PC-9 (cell line): ENCODE measurements around the gene COMMD4. TPM values are rescaled to one million over a fixed set of nuclear protein-coding genes. Genes with fewer than 3 reads are reported as not detected.

Experiments used
- BruUV-seq: library from RNA; stranded (reverse); fragments of 400-500 nt; replicated peaks from 2 replicates; lab custom pipeline; 2021; lab: Mats Ljungman, UMichigan
- CTCF ChIA-PET: fragments of 300-600 bp; sonication (Branson Sonifier 250); formaldehyde crosslinking; loops from one replicate; lab custom pipeline; 2022; ENCODE audit warnings: antibody characterized with exemption; lab: Charles Lee
- POLR2A ChIA-PET: fragments of 300-600 bp; sonication (Branson Sonifier 250); formaldehyde crosslinking; loops from one replicate; lab custom pipeline; 2022; ENCODE audit warnings: antibody characterized with exemption; ENCODE audit not compliant: unreplicated experiment; lab: Charles Lee
- DNase-seq, 2 experiments: peaks; one replicate each; pipeline versions ENCODE4 v3.0.0 to v3.0.0-alpha.2; 2015 to 2022; ENCODE audit warnings: mixed read lengths in 1 of 2
- H2AFZ ChIP-seq: fragments of 200-600 bp; sonication (generic); 2 replicates; pipeline ENCODE4 v1.8.1; 2017; ENCODE audit warnings: antibody characterized with exemption
- H3F3A ChIP-seq: fragments of 200-600 bp; sonication (generic); 2 replicates; pipeline ENCODE4 v1.8.1; 2017; ENCODE audit warnings: antibody characterized with exemption, mild to moderate bottlenecking, low read depth; ENCODE audit not compliant: insufficient read depth
- H3K27ac ChIP-seq: fragments of 200-600 bp; sonication (generic); 2 replicates; pipeline ENCODE4 v1.6.1; 2016; ENCODE audit warnings: mixed run types
- H3K27me3 ChIP-seq: fragments of 200-600 bp; sonication (generic); 2 replicates; pipeline ENCODE4 v1.6.1; 2016; ENCODE audit warnings: low read depth, mixed run types; ENCODE audit not compliant: insufficient read depth
- H3K36me3 ChIP-seq: fragments of 200-600 bp; sonication (generic); 2 replicates; pipeline ENCODE4 v1.6.1; 2016; ENCODE audit warnings: low read depth, mixed run types
- H3K4me1 ChIP-seq: fragments of 200-600 bp; sonication (generic); replicated peaks from 2 replicates; pipeline ENCODE4 v1.6.1; 2016; ENCODE audit warnings: mixed run types; ENCODE audit not compliant: insufficient read depth
- H3K4me2 ChIP-seq: fragments of 200-600 bp; sonication (generic); 2 replicates; pipeline ENCODE4 v1.6.1; 2017; ENCODE audit warnings: mixed run types
- H3K4me3 ChIP-seq: fragments of 200-600 bp; sonication (generic); 2 replicates; pipeline ENCODE4 v1.6.1; 2016; ENCODE audit warnings: mixed run types
- H3K79me2 ChIP-seq: fragments of 200-600 bp; sonication (generic); 2 replicates; pipeline ENCODE4 v1.6.1; 2017; ENCODE audit warnings: low read depth, mixed run types
- H3K9me2 ChIP-seq: fragments of 200-600 bp; sonication (generic); 2 replicates; pipeline ENCODE4 v1.8.1; 2017; ENCODE audit warnings: mild to moderate bottlenecking; ENCODE audit not compliant: insufficient read depth
- H3K9me3 ChIP-seq: fragments of 200-600 bp; sonication (generic); 2 replicates; pipeline ENCODE4 v1.8.1; 2016; ENCODE audit warnings: low read depth; ENCODE audit not compliant: insufficient read depth
- H4K20me1 ChIP-seq: fragments of 200-600 bp; sonication (generic); 2 replicates; pipeline ENCODE4 v1.8.1; 2017; ENCODE audit not compliant: insufficient read depth
- CTCF ChIP-seq: fragments of 200-600 bp; sonication (generic); conservative IDR thresholded peaks from 2 replicates; pipeline ENCODE4 v1.6.1; 2017; ENCODE audit warnings: mixed run types, antibody characterized with exemption, mild to moderate bottlenecking, moderate library complexity
- EZH2 ChIP-seq: fragments of 200-600 bp; sonication (generic); IDR thresholded peaks from 2 replicates; pipeline ENCODE4 v1.8.0; 2017; ENCODE audit warnings: antibody characterized with exemption, low read depth
- intact Hi-C: fragments of 100-400 bp; cut with micrococcal nuclease; formaldehyde crosslinking; loops from one replicate; pipeline ENCODE4 v1.10.0; 2022; ENCODE audit not compliant: unreplicated experiment
- total RNA-seq: library from RNA; stranded (reverse); gene quantifications from 2 replicates; pipeline ENCODE4 v1.2.3, GENCODE V29; 2021

The COMMD4 gene
- total RNA-seq, 1 experiment from 2014 or later: 132 TPM

DNA sequence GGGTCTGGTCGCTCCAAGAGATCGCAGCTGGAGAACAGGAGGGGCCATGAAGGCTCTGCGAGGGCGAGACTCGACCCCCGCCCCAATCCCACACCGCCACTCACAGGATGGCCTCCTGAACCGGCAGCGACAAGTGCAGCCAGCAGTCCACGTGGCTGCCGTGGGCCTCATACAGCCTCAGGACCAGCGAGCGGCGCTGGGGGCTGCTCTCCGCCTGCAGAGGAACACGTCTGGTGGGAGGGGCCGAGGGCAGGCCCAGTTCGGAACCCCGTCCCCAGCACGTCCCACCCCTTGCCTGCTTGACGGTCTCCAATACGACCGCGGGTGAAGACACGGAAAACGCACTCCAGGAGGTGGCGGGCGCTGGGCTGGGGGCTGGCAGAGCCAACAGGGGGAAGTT is 20.1 kb downstream of the COMMD4 start:
- no TSS peak for BruUV-seq
- POLR2A ChIA-PET: no interaction called here
- CTCF ChIA-PET: no interaction called here

DNA sequence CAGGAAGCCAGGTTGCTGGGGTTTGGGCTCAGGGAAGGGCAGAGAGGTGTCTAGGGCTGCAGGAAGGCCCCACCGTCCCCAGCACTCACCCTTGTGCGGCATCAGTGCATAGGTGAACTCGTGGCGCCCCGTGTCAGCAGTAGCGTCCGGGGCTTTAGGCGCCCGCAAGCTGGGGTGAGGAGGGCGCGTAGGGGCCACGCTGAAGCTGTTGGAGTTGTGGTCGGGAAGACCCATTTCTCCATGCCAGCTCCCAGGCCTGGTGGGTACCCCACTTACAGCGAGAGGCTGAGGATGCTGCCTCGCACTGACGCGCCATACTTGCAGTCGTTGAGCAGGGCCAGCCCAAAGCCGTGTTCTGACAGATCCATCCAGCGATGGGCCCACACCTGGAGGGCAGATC is 20.7 kb downstream of the COMMD4 start:
- POLR2A ChIA-PET: no interaction called here
- Histone ChIP-seq H3K9me3 (no peaks in the 10 kb centered on the region), H3K4me2 (no peak overlapping the region), H3K27me3 (no peaks in the 10 kb centered on the region), H4K20me1 (no peaks in the 10 kb centered on the region), H3F3A (no peaks in the 10 kb centered on the region), H3K4me1 (no peaks in the 10 kb centered on the region), H3K9me2 (no peaks in the 10 kb centered on the region), H3K36me3 (no peaks in the 10 kb centered on the region), H2AFZ (no peak overlapping the region), H3K27ac (no peak overlapping the region), H3K4me3 (no peak overlapping the region), H3K79me2 (no peaks in the 10 kb centered on the region)
- intact Hi-C loops: no loop called here
- no peak for DNase-seq
- no TSS peak for BruUV-seq
- no peak for TF ChIP-seq EZH2
- no peak for TF ChIP-seq CTCF
- CTCF ChIA-PET: no interaction called here

More for the DNA sequence above, 20.1 kb downstream of the COMMD4 start:
- Histone ChIP-seq H2AFZ (no peak overlapping the region), H3K4me2 (no peak overlapping the region), H3F3A (no peaks in the 10 kb centered on the region), H4K20me1 (no peaks in the 10 kb centered on the region), H3K36me3 (no peaks in the 10 kb centered on the region), H3K4me1 (no peaks in the 10 kb centered on the region), H3K79me2 (no peaks in the 10 kb centered on the region), H3K9me2 (no peaks in the 10 kb centered on the region), H3K27me3 (no peaks in the 10 kb centered on the region), H3K9me3 (no peaks in the 10 kb centered on the region), H3K27ac (no peak overlapping the region), H3K4me3 (no peak overlapping the region)
- intact Hi-C loops: no loop called here
- TF ChIP-seq CTCF: no peak
- TF ChIP-seq EZH2: no peak
- no peak for DNase-seq

- no peak overlapping the region for H3K4me3 ChIP-seq
- no peak overlapping the region for H3K27ac ChIP-seq
- H2AFZ ChIP-seq: no peak overlapping the region
- H3K4me2 ChIP-seq: no peak overlapping the region
- ChIA-PET CTCF (no interaction called here), POLR2A (no interaction called here)
- no peaks in the 10 kb centered on the region for H3K4me1 ChIP-seq
- H3K27me3 ChIP-seq: no peaks in the 10 kb centered on the region
- TF ChIP-seq EZH2: no peak
- no peak for TF ChIP-seq CTCF
- intact Hi-C loops: no loop called here
- no peaks in the 10 kb centered on the region for H3K9me2 ChIP-seq
- no TSS peak for BruUV-seq
- H4K20me1 ChIP-seq: no peaks in the 10 kb centered on the region
- DNase-seq: no peak
- H3F3A ChIP-seq: no peaks in the 10 kb centered on the region
- no peaks in the 10 kb centered on the region for H3K36me3 ChIP-seq
- no peaks in the 10 kb centered on the region for H3K9me3 ChIP-seq
- no peaks in the 10 kb centered on the region for H3K79me2 ChIP-seq
Measured at GRCh38 chr15:75357976-75358673, 22.3 kb downstream of the COMMD4 start.
